Measurements from ENCODE around the gene NSUN5. TPM values are rescaled to one million over a fixed set of nuclear protein-coding genes. Genes with fewer than 3 reads are reported as not detected.
"Not testable (repeated sequence)": the region's sequence is repeated elsewhere in the genome, so short reads cannot be mapped to it uniquely, and the experiment has no call there.

Gene NSUN5
- total and polyA plus RNA-seq, 4 donors: 11.8 to 33.2 (median 18.3) TPM

GRCh38 chr7:73307436-73307835 is 1.2 kb downstream of the NSUN5 start:
- DNase-seq: no peak
- 89 to 93% methylated on average over 13 of the region's 13 CpGs for WGBS, 2 donors
- no peaks in the 10 kb centered on the region for H3K4me1 ChIP-seq (ENCODE audit: control insufficient read depth in 1 of 2, insufficient read depth in 2 of 2, low read length in 2 of 2)
- no peak overlapping the region for H3K4me3 ChIP-seq (ENCODE audit: low read length in 2 of 2)
- H3K36me3 ChIP-seq (ENCODE audit: control insufficient read depth in 1 of 2, insufficient read depth in 2 of 2, low read length in 1 of 2): peaks cover 0 to 4% of the 10 kb centered on the region in 2 donors
- no peak for ATAC-seq (ENCODE audit: low FRiP score)
- intact Hi-C loops (cut with DNase I): no loop called here
- no peak overlapping the region for H3K27ac ChIP-seq (ENCODE audit: low read depth in 1 of 2, low read length in 2 of 2)
- H3K27me3 ChIP-seq (ENCODE audit: control insufficient read depth in 1 of 2, insufficient read depth in 2 of 2, low read length in 1 of 2): no peaks in the 10 kb centered on the region
- no peaks in the 10 kb centered on the region for H3K9me3 ChIP-seq (ENCODE audit: control insufficient read depth, low read length)

GRCh38 chr7:73304612-73305387 is 3.8 kb downstream of the NSUN5 start:
- H3K4me3 ChIP-seq (ENCODE audit: low read length in 2 of 2); ATAC-seq (ENCODE audit: low FRiP score); H3K27me3 ChIP-seq (ENCODE audit: control insufficient read depth in 1 of 2, insufficient read depth in 2 of 2, low read length in 1 of 2); H3K27ac ChIP-seq (ENCODE audit: low read depth in 1 of 2, low read length in 2 of 2); intact Hi-C loops (cut with DNase I); H3K4me1 ChIP-seq (ENCODE audit: control insufficient read depth in 1 of 2, insufficient read depth in 2 of 2, low read length in 2 of 2); H3K36me3 ChIP-seq (ENCODE audit: control insufficient read depth in 1 of 2, insufficient read depth in 2 of 2, low read length in 1 of 2); H3K9me3 ChIP-seq (ENCODE audit: control insufficient read depth, low read length); DNase-seq: not testable (repeated sequence)
- 85 to 92% methylated on average over 10 to 12 of the region's 15 CpGs for WGBS, 2 donors

DNA sequence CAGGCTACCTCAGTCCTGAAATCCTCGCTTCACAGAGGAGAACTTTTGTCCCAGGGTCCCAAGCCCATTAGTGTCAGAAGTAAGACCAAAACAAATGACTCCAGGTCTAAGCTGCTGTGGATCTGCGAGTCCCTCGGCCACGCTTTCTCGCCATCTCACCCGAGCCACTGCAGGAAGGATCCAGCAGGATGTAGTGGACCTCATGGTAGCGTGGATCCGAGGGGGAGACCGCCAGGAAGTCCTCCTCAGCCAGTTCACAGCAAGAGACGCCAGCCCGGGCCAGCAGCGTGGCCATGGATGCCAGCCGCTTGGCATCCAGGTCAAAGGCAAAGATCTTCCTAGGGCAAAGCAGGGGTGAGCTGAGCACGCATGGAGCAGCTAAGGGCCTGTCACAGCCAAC is 4.6 kb downstream of the NSUN5 start:
- H3K9me3 ChIP-seq (ENCODE audit: control insufficient read depth, low read length): no peaks in the 10 kb centered on the region
- peaks cover 0 to 4% of the 10 kb centered on the region in 2 donors for H3K36me3 ChIP-seq (ENCODE audit: control insufficient read depth in 1 of 2, insufficient read depth in 2 of 2, low read length in 1 of 2)
- WGBS, 2 donors: 94% methylated on average over 14 of the region's 14 CpGs
- intact Hi-C loops (cut with DNase I): no loop called here
- no peak overlapping the region for H3K27ac ChIP-seq (ENCODE audit: low read depth in 1 of 2, low read length in 2 of 2)
- no peaks in the 10 kb centered on the region for H3K27me3 ChIP-seq (ENCODE audit: control insufficient read depth in 1 of 2, insufficient read depth in 2 of 2, low read length in 1 of 2)
- no peak overlapping the region for H3K4me3 ChIP-seq (ENCODE audit: low read length in 2 of 2)
- ATAC-seq (ENCODE audit: low FRiP score): no peak
- DNase-seq: no peak
- H3K4me1 ChIP-seq (ENCODE audit: control insufficient read depth in 1 of 2, insufficient read depth in 2 of 2, low read length in 2 of 2): no peaks in the 10 kb centered on the region

GRCh38 chr7:73303546-73303945 is 5.1 kb downstream of the NSUN5 start:
- intact Hi-C loops (cut with DNase I): no loop called here
- H3K36me3 ChIP-seq (ENCODE audit: control insufficient read depth in 1 of 2, insufficient read depth in 2 of 2, low read length in 1 of 2): peaks cover 0 to 4% of the 10 kb centered on the region in 2 donors
- no peaks in the 10 kb centered on the region for H3K4me1 ChIP-seq (ENCODE audit: control insufficient read depth in 1 of 2, insufficient read depth in 2 of 2, low read length in 2 of 2)
- no peaks in the 10 kb centered on the region for H3K27me3 ChIP-seq (ENCODE audit: control insufficient read depth in 1 of 2, insufficient read depth in 2 of 2, low read length in 1 of 2)
- no peak for DNase-seq
- H3K4me3 ChIP-seq (ENCODE audit: low read length in 2 of 2): no peak overlapping the region
- H3K9me3 ChIP-seq (ENCODE audit: control insufficient read depth, low read length): no peaks in the 10 kb centered on the region
- WGBS, 2 donors: 90 to 92% methylated on average over 26 of the region's 26 CpGs
- no peak for ATAC-seq (ENCODE audit: low FRiP score)
- no peak overlapping the region for H3K27ac ChIP-seq (ENCODE audit: low read depth in 1 of 2, low read length in 2 of 2)

GRCh38 chr7:73302846-73303245 is 5.8 kb downstream of the NSUN5 start:
- ATAC-seq (ENCODE audit: low FRiP score); H3K9me3 ChIP-seq (ENCODE audit: control insufficient read depth, low read length); H3K4me3 ChIP-seq (ENCODE audit: low read length in 2 of 2); intact Hi-C loops (cut with DNase I); H3K27me3 ChIP-seq (ENCODE audit: control insufficient read depth in 1 of 2, insufficient read depth in 2 of 2, low read length in 1 of 2); DNase-seq; H3K4me1 ChIP-seq (ENCODE audit: control insufficient read depth in 1 of 2, insufficient read depth in 2 of 2, low read length in 2 of 2); H3K27ac ChIP-seq (ENCODE audit: low read depth in 1 of 2, low read length in 2 of 2); H3K36me3 ChIP-seq (ENCODE audit: control insufficient read depth in 1 of 2, insufficient read depth in 2 of 2, low read length in 1 of 2): not testable (repeated sequence)
- 87 to 93% methylated on average over 10 of the region's 10 CpGs for WGBS, 2 donors

GRCh38 chr7:73301108-73301507 is 7.5 kb downstream of the NSUN5 start:
- H3K9me3 ChIP-seq (ENCODE audit: control insufficient read depth, low read length); ATAC-seq (ENCODE audit: low FRiP score); intact Hi-C loops (cut with DNase I); H3K4me3 ChIP-seq (ENCODE audit: low read length in 2 of 2); H3K36me3 ChIP-seq (ENCODE audit: control insufficient read depth in 1 of 2, insufficient read depth in 2 of 2, low read length in 1 of 2); H3K27ac ChIP-seq (ENCODE audit: low read depth in 1 of 2, low read length in 2 of 2); DNase-seq; H3K27me3 ChIP-seq (ENCODE audit: control insufficient read depth in 1 of 2, insufficient read depth in 2 of 2, low read length in 1 of 2); H3K4me1 ChIP-seq (ENCODE audit: control insufficient read depth in 1 of 2, insufficient read depth in 2 of 2, low read length in 2 of 2): not testable (repeated sequence)
- WGBS, 2 donors: 85 to 89% methylated on average over 8 to 10 of the region's 14 CpGs

GRCh38 chr7:73299812-73300211 is 8.8 kb downstream of the NSUN5 start:
- ATAC-seq (ENCODE audit: low FRiP score); H3K36me3 ChIP-seq (ENCODE audit: control insufficient read depth in 1 of 2, insufficient read depth in 2 of 2, low read length in 1 of 2); H3K4me1 ChIP-seq (ENCODE audit: control insufficient read depth in 1 of 2, insufficient read depth in 2 of 2, low read length in 2 of 2); H3K27ac ChIP-seq (ENCODE audit: low read depth in 1 of 2, low read length in 2 of 2); H3K27me3 ChIP-seq (ENCODE audit: control insufficient read depth in 1 of 2, insufficient read depth in 2 of 2, low read length in 1 of 2); DNase-seq; H3K4me3 ChIP-seq (ENCODE audit: low read length in 2 of 2); intact Hi-C loops (cut with DNase I); H3K9me3 ChIP-seq (ENCODE audit: control insufficient read depth, low read length): not testable (repeated sequence)
- 27 to 31% methylated on average over 8 of the region's 12 CpGs for WGBS, 2 donors

GRCh38 chr7:73297706-73298105 is 10.9 kb downstream of the NSUN5 start:
- H3K27ac ChIP-seq (ENCODE audit: low read depth in 1 of 2, low read length in 2 of 2); H3K9me3 ChIP-seq (ENCODE audit: control insufficient read depth, low read length); intact Hi-C loops (cut with DNase I); DNase-seq; H3K4me1 ChIP-seq (ENCODE audit: control insufficient read depth in 1 of 2, insufficient read depth in 2 of 2, low read length in 2 of 2); H3K4me3 ChIP-seq (ENCODE audit: low read length in 2 of 2); ATAC-seq (ENCODE audit: low FRiP score); H3K36me3 ChIP-seq (ENCODE audit: control insufficient read depth in 1 of 2, insufficient read depth in 2 of 2, low read length in 1 of 2); H3K27me3 ChIP-seq (ENCODE audit: control insufficient read depth in 1 of 2, insufficient read depth in 2 of 2, low read length in 1 of 2): not testable (repeated sequence)
- WGBS, 2 donors: 93 to 94% methylated on average over 16 to 27 of the region's 27 CpGs

DNA sequence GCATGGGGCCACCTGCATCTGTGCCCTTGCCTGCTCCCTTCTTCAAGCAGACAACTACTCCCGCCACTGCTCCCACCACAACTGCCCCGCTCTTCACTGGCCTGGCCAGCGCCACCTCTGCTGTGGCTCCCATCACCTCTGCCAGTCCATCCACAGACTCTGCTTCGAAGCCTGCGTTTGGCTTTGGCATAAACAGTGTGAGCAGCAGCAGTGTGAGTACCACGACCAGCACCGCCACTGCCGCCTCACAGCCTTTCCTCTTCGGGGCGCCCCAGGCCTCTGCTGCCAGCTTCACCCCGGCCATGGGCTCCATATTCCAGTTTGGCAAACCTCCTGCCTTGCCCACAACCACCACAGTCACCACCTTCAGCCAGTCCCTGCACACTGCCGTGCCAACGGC is 11.4 kb downstream of the NSUN5 start:
- H3K4me3 ChIP-seq (ENCODE audit: low read length in 2 of 2); H3K27me3 ChIP-seq (ENCODE audit: control insufficient read depth in 1 of 2, insufficient read depth in 2 of 2, low read length in 1 of 2); H3K36me3 ChIP-seq (ENCODE audit: control insufficient read depth in 1 of 2, insufficient read depth in 2 of 2, low read length in 1 of 2); H3K27ac ChIP-seq (ENCODE audit: low read depth in 1 of 2, low read length in 2 of 2); ATAC-seq (ENCODE audit: low FRiP score); intact Hi-C loops (cut with DNase I); DNase-seq; H3K4me1 ChIP-seq (ENCODE audit: control insufficient read depth in 1 of 2, insufficient read depth in 2 of 2, low read length in 2 of 2); H3K9me3 ChIP-seq (ENCODE audit: control insufficient read depth, low read length): not testable (repeated sequence)
- no CpG with 5 or more reads among the region's 13 CpGs for WGBS, 2 donors

Measured in aorta (tissue), 5 donors.